Karpas-422 (cell line): ENCODE data around the gene PIWIL4. TPM values are rescaled to one million over a fixed set of nuclear protein-coding genes. Genes with fewer than 3 reads are reported as not detected.
A peak's percentile ranks its signal among the peaks of the same experiment; 100 is the strongest.
"Not testable (repeated sequence)": the region's sequence is repeated elsewhere in the genome, so short reads cannot be mapped to it uniquely, and the experiment has no call there.

Experiments
- DNase-seq: peaks from one replicate; pipeline ENCODE4 v3.0.0-alpha.2; 2015
- H2AFZ ChIP-seq: fragments of 200-600 bp; sonication (generic); 2 replicates; pipeline ENCODE4 v1.6.1; 2014; ENCODE audit warnings: antibody characterized with exemption, low read length, mixed read lengths
- H3K27ac ChIP-seq: fragments of 200-600 bp; sonication (generic); 2 replicates; pipeline ENCODE4 v1.5.1; 2014; ENCODE audit warnings: mild to moderate bottlenecking, low read length, moderate library complexity
- H3K27me3 ChIP-seq: fragments of 200-600 bp; sonication (generic); 2 replicates; pipeline ENCODE4 v1.6.1; 2014; ENCODE audit warnings: low read length, mixed read lengths
- H3K36me3 ChIP-seq: fragments of 200-600 bp; sonication (generic); 2 replicates; pipeline ENCODE4 v1.6.1; 2014; ENCODE audit warnings: low read length, mixed read lengths; ENCODE audit not compliant: insufficient read depth
- H3K4me1 ChIP-seq: fragments of 200-600 bp; sonication (generic); 2 replicates; pipeline ENCODE4 v1.6.1; 2014; ENCODE audit warnings: mild to moderate bottlenecking, low read length, mixed read lengths
- H3K4me2 ChIP-seq: fragments of 200-600 bp; sonication (generic); 2 replicates; pipeline ENCODE4 v1.6.1; 2014; ENCODE audit warnings: low read length, low read depth, mild to moderate bottlenecking; ENCODE audit not compliant: poor library complexity, severe bottlenecking
- H3K4me3 ChIP-seq: fragments of 200-600 bp; sonication (generic); 2 replicates; pipeline ENCODE4 v1.5.1; 2014; ENCODE audit warnings: mild to moderate bottlenecking, antibody characterized with exemption, low read length, mixed read lengths
- H3K79me2 ChIP-seq: fragments of 200-600 bp; sonication (generic); 2 replicates; pipeline ENCODE4 v1.6.1; 2014; ENCODE audit warnings: mild to moderate bottlenecking, low read length, mixed read lengths
- H3K9ac ChIP-seq: fragments of 200-600 bp; sonication (generic); 2 replicates; pipeline ENCODE4 v1.6.0; 2014; ENCODE audit warnings: low read length
- H3K9me2 ChIP-seq: fragments of 200-600 bp; sonication (generic), shearing (Covaris generic); replicated peaks from 2 replicates; pipeline ENCODE4 v1.6.0; 2014; ENCODE audit warnings: mild to moderate bottlenecking, low read length, moderate library complexity; ENCODE audit not compliant: insufficient read depth
- H3K9me3 ChIP-seq: fragments of 300-700, 200-600 bp; sonication (generic); 2 replicates; pipeline ENCODE4 v1.6.1; 2014; ENCODE audit warnings: low read length, mixed read lengths
- H4K20me1 ChIP-seq: fragments of 200-600 bp; sonication (generic); 2 replicates; pipeline ENCODE4 v1.6.1; 2014; ENCODE audit warnings: mild to moderate bottlenecking, antibody characterized with exemption, low read length, low read depth; ENCODE audit not compliant: insufficient read depth
- total RNA-seq: library from RNA; depleted of rRNA; stranded (reverse); fragments of >200 nt; shearing (Covaris generic); gene quantifications from 2 replicates; pipeline ENCODE4 v1.2.3, GENCODE V29; 2014; ENCODE audit warnings: low replicate concordance

The PIWIL4 gene
- total RNA-seq, 1 experiment from 2014 or later = 0.30 TPM

DNA sequence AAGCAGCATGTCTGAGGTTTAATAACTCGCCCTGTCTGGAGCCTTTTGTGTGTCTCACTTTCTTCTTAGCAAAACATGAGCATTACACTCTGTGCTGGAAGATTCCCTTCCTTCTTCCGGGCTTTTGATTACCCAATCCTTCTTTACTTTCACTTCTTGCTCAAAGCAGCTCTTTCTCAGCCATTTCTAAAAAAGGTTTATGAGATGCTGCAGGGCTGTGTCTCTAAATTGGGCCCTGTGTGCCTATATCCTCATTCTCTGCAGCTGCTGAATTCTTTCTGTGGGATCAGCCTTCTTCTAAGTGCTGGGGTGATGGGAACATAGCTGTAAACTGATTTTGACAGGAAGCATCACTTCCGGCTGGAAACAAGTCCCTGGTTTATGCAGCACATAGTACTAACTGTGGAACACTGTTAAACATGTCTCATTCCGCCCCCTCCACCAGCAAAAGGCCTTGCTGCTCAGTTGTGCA is 71.8 kb downstream of the PIWIL4 start:
- DNase-seq = peak; percentile 52
- Histone ChIP-seq H3K27ac (no peak overlapping the region), H3K4me3 (no peak overlapping the region), H3K79me2 (no peaks in the 10 kb centered on the region), H3K9me2 (no peaks in the 10 kb centered on the region), H3K36me3 (no peaks in the 10 kb centered on the region), H4K20me1 (no peaks in the 10 kb centered on the region), H3K9me3 (no peaks in the 10 kb centered on the region), H3K27me3 (no peaks in the 10 kb centered on the region), H3K4me1 (peaks cover 7% of the 10 kb centered on the region; the same call in 1 of the 2 replicates), H2AFZ (peak overlapping the region; percentile 39; the same call in 1 of the 2 replicates), H3K9ac (peak overlapping the region; percentile 2; the same call in 1 of the 2 replicates), H3K4me2 (peak overlapping the region; percentile 20)

DNA sequence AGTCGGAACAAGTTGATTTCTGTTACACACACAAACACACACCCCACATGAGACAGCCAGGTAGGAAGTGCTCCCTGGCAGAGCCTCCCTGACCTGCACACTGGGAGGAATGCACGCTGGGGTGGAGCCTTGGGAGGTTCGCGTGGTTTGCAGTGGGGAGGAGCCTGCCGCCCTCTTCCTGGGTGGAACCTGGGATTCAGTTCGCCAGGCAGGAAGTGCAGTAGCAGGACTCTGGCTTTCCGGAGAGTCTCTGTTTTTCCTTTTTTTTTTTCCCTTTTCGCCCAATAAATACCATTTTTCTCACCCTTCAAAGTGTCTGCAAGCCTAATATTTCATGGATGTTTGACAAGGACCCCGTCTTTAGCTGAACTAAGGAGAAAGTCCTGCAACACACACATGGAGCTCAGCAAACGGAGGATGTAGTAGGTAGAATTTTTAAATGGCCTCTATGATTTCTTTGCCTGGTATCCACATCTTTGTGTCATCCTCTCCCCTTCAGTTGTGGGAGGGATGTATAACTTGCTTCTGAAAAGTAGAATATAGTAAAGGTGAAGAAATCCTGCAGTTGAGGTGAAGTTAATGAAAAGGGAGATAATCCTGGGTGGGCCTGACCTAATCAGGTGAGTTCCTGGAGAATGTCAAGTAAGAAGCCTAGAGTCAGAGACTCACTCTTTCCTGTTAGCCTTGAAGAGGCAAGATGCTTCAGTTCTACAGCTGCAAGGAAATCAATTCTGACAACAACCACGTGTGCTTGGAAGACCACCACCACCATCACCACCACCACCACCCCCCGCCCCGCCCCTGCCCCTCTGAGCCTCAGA is 72.9 kb downstream of the PIWIL4 start:
- Histone ChIP-seq H4K20me1 (no peaks in the 10 kb centered on the region), H2AFZ (no peak overlapping the region)

DNA sequence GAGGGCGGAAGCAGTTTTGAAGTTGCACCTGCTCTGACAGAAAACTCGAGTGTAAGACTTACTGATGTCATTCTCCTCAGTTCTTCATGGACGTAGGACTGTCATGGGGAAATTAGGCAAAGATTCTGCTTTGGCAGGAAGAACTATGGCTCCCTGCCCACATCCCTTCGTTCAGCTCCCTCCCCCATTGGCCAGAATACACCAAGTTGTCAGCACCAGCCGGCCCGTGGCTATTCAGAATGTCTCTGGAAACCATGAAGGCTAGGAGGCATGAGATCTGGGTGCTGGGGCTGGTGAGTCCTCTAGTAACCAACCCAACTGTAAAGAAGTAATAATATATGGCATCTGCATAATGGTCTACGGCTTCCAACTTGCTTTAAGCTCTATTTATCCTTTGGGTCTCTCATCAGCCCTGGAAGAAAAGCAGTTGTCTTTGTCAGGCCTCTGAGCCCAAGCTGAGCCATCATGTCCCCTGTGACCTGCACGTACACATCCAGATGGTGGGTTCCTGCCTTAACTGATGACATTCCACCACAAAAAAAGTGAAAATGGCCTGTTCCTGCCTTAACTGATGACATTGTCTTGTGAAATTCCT is 74.1 kb downstream of the PIWIL4 start:
- no peak for DNase-seq
- Histone ChIP-seq H3K27ac (no peak overlapping the region), H3K4me1 (peaks cover 7% of the 10 kb centered on the region; the same call in 1 of the 2 replicates), H3K4me2 (no peak overlapping the region), H3K9me2 (no peaks in the 10 kb centered on the region), H3K36me3 (no peaks in the 10 kb centered on the region), H3K9ac (no peak overlapping the region), H3K9me3 (no peaks in the 10 kb centered on the region), H3K27me3 (no peaks in the 10 kb centered on the region), H2AFZ (no peak overlapping the region), H4K20me1 (no peaks in the 10 kb centered on the region), H3K4me3 (no peak overlapping the region), H3K79me2 (no peaks in the 10 kb centered on the region)

More for the DNA sequence above, 72.9 kb downstream of the PIWIL4 start:
- H3K79me2 ChIP-seq = no peaks in the 10 kb centered on the region
- H3K27ac ChIP-seq = no peak overlapping the region
- no peaks in the 10 kb centered on the region for H3K9me3 ChIP-seq
- H3K9ac ChIP-seq = no peak overlapping the region
- no peaks in the 10 kb centered on the region for H3K36me3 ChIP-seq
- H3K4me3 ChIP-seq = no peak overlapping the region
- H3K9me2 ChIP-seq = no peaks in the 10 kb centered on the region
- peaks cover 7% of the 10 kb centered on the region; the same call in 1 of the 2 replicates for H3K4me1 ChIP-seq
- H3K27me3 ChIP-seq = no peaks in the 10 kb centered on the region
- DNase-seq = no peak
- H3K4me2 ChIP-seq = no peak overlapping the region

DNA sequence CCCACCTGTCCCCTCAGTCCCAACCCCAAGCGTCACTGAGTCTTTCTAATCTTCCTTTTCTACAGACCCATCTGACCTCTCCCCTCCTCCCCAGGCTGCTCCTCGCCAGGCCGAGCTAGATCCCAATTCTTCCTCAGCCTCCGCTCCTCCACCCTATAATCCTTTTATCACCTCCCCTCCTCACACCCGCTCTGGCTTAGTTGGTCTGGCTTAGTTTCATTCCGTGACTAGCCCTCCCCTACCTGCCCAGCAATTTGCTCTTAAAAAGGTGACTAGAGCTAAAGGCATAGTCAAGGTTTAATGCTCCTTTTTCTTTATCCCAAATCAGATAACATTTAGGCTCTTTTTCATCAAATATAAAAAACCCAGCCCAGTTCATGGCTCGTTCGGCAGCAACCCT is 76.0 kb downstream of the PIWIL4 start:
- H3K27ac ChIP-seq, H3K9ac ChIP-seq, H3K79me2 ChIP-seq, H3K4me2 ChIP-seq, H3K9me3 ChIP-seq, H3K4me1 ChIP-seq, H2AFZ ChIP-seq, H4K20me1 ChIP-seq, DNase-seq, H3K36me3 ChIP-seq, H3K4me3 ChIP-seq, H3K9me2 ChIP-seq, H3K27me3 ChIP-seq: not testable (repeated sequence)

DNA sequence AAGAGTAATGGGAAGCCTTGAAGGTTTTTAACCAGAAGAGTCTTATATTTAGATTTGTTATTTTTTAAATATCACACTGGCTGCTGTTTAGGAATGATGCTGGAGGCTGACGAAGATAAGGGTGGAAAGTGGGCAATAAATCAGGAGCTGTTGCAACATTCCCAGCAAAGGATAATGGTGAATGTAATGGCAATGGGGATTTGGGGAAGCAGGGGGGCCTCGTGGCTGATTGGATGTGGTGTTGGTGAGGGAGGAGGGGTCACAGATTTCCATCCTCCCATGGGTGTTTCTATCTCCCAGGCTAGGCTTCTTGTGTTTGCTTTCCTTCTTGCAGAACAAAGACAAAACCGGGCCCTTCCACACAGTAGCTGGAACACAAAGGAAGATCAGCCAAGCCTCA is 80.8 kb downstream of the PIWIL4 start:
- Histone ChIP-seq H3K79me2 (no peaks in the 10 kb centered on the region), H3K9ac (no peak overlapping the region), H3K9me2 (no peaks in the 10 kb centered on the region), H4K20me1 (no peaks in the 10 kb centered on the region), H3K27me3 (no peaks in the 10 kb centered on the region), H3K4me2 (no peak overlapping the region), H2AFZ (no peak overlapping the region), H3K9me3 (no peaks in the 10 kb centered on the region), H3K4me3 (no peak overlapping the region), H3K36me3 (no peaks in the 10 kb centered on the region), H3K4me1 (no peaks in the 10 kb centered on the region), H3K27ac (no peak overlapping the region)
- DNase-seq = no peak

DNA sequence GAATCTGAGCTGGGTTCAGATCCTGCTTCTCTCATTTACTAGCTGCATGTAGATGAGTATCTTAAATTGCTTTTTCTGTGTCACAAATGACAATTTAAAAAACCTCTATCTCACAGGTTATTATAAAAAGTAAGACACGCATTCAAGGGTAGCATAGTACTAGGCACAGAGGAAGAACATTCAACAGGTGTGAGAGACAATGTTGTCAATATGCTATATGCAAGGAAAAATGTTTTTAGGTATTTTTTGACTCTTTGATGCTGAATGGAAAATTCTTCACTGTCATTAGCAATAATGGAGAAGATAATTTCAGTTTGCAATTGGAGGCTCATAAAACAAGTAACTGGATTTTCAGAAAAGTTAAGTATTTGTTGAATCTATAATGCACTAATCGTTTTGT is 81.6 kb downstream of the PIWIL4 start:
- H3K27me3 ChIP-seq = no peaks in the 10 kb centered on the region
- no peaks in the 10 kb centered on the region for H3K36me3 ChIP-seq
- H3K9ac ChIP-seq = no peak overlapping the region
- no peaks in the 10 kb centered on the region for H4K20me1 ChIP-seq
- no peaks in the 10 kb centered on the region for H3K4me1 ChIP-seq
- no peak overlapping the region for H3K27ac ChIP-seq
- no peaks in the 10 kb centered on the region for H3K9me2 ChIP-seq
- no peak overlapping the region for H3K4me2 ChIP-seq
- no peak for DNase-seq
- H2AFZ ChIP-seq = no peak overlapping the region
- H3K4me3 ChIP-seq = no peak overlapping the region
- H3K79me2 ChIP-seq = no peaks in the 10 kb centered on the region
- no peaks in the 10 kb centered on the region for H3K9me3 ChIP-seq

DNA sequence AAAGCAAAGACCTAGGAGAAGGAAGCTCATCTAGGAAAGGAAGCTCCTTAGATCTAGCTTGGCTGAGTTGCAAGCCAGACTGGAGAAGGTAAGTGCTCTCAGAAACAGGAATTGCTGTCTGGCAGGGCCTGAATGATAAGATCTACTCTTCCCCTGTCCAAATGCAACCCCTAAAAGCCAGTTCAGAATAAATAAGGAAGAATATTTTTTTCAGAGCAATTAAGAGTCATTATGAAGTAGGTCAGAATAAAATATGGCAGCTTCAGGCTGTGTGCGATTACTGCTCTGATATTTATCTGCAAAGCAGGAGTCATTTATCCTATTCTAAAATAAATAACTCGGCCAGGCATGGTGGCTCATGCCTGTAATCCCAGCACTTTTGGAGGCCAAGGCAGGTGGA is 82.1 kb downstream of the PIWIL4 start:
- Histone ChIP-seq H3K79me2 (no peaks in the 10 kb centered on the region), H3K27ac (no peak overlapping the region), H3K9ac (no peak overlapping the region), H2AFZ (no peak overlapping the region), H3K9me3 (no peaks in the 10 kb centered on the region), H3K27me3 (no peaks in the 10 kb centered on the region), H3K4me2 (no peak overlapping the region), H3K4me3 (no peak overlapping the region), H3K36me3 (no peaks in the 10 kb centered on the region), H3K4me1 (no peaks in the 10 kb centered on the region), H3K9me2 (no peaks in the 10 kb centered on the region), H4K20me1 (no peaks in the 10 kb centered on the region)
- DNase-seq = no peak

DNA sequence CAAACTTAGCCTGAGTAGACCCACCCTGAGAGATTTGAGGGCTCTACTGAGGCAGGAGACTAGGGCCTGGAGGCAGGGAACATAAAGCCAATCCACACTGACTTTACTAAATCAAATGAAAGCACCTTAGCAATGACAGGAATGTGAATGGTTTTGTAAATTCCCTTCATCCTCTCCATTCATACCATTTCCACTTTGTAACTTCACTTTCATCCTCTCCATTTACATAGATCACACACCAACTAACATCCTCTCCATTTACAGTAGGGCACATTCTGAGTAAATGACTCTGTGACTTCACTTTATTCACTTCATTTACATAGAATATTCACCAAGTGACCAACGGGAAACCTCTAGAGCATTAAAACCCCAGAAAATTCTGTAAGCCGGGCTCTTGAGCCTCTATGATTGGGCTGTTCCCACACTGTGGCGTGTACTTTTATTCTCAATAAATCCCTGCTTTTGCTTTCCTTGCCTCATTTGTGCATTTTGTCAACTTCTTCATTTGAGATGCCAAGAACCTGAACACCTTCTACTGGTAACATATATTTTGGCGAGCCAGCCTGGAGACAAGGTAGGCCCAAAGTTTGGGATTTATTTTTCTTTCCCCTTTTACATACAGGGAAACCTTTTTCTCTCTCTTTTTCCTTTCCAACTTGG is 82.9 kb downstream of the PIWIL4 start:
- Histone ChIP-seq H3K79me2 (no peaks in the 10 kb centered on the region), H3K27ac (no peak overlapping the region), H3K4me3 (no peak overlapping the region), H3K27me3 (no peaks in the 10 kb centered on the region), H3K9me2 (no peaks in the 10 kb centered on the region), H4K20me1 (no peaks in the 10 kb centered on the region), H2AFZ (no peak overlapping the region), H3K9me3 (no peaks in the 10 kb centered on the region), H3K36me3 (no peaks in the 10 kb centered on the region), H3K4me1 (no peaks in the 10 kb centered on the region), H3K9ac (no peak overlapping the region), H3K4me2 (no peak overlapping the region)
- DNase-seq = no peak
